Measurements from ENCODE around the gene PATL1. TPM values are rescaled to one million over a fixed set of nuclear protein-coding genes. Genes with fewer than 3 reads are reported as not detected.

PATL1 gene
- total and polyA plus RNA-seq, 2 of the 8 experiments (the other 6 are each of a cell fraction or from before 2014, with no cell fraction given) = 30.4 to 33.4 TPM

DNA sequence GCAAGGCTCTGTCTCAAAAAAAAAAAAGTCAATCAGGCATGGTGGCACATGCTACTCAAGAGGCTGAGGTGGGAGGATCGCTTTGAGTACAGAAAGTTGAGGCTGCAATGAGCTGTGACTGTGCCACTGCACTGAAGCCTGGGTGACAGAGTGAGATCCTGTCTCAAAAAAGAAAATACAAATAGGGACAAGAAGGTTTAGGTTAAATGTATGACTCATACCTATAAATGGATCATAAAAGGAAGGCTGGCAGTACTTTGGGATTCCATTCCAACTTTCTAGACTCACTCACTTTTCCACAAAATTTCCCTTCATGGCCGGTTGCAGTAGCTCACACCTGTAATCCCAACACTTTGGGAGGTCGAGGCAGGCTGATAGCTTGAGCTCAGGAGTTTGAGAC, 27.7 kb downstream of the PATL1 start:
- Histone ChIP-seq H3K9ac (replicated peaks in 1 of 4; ENCODE audit: extremely low read depth in 1 of 4, low read depth in 3 of 4, low read length in 3 of 4) (no peak overlapping the region), H3K27me3 (replicated peaks in 1 of 4; ENCODE audit: control insufficient read depth in 3 of 4, extremely low read depth in 1 of 4, insufficient read depth in 3 of 4, low read length in 3 of 4) (no peaks in the 10 kb centered on the region), H3K9me3 (ENCODE audit: insufficient read depth in 2 of 2, low read depth in 1 of 2, low read length in 1 of 2) (peaks cover 0 to 3% of the 10 kb centered on the region in 2 experiments; a peak in 1 of 4 replicates), H3K4me2 (ENCODE audit: insufficient read depth in 1 of 2, low read depth in 2 of 2, low read length in 2 of 2) (no peak overlapping the region), H2BK120ac (replicated peaks; ENCODE audit: low read depth, low read length) (no peak overlapping the region), H3K36me3 (ENCODE audit: control insufficient read depth in 2 of 4, insufficient read depth in 4 of 4, low read length in 3 of 4) (peaks cover 16 to 64% (median 55%) of the 10 kb centered on the region in 4 experiments), H4K91ac (replicated peaks; ENCODE audit: insufficient read length, low read length) (no peak overlapping the region), H2BK5ac (ENCODE audit: low read depth, low read length) (no peak overlapping the region), H3K14ac (ENCODE audit: insufficient read length) (no peak overlapping the region), H3K4ac (replicated peaks; ENCODE audit: insufficient read length, low read depth, low read length) (no peak overlapping the region), H2AK5ac (ENCODE audit: low read depth, low read length) (no peak overlapping the region), H2BK12ac (ENCODE audit: low read depth, low read length) (no peak overlapping the region), H4K20me1 (replicated peaks in 1 of 2; ENCODE audit: control insufficient read depth in 1 of 2, insufficient read depth in 2 of 2, low read length in 2 of 2) (peaks cover 0 to 2% of the 10 kb centered on the region in 2 experiments), H3K56ac (replicated peaks; ENCODE audit: insufficient read length, low read depth, low read length) (no peak overlapping the region), H3K18ac (ENCODE audit: extremely low read depth, low read length) (no peak overlapping the region), H2BK15ac (ENCODE audit: low read length) (no peak overlapping the region), H4K5ac (ENCODE audit: insufficient read length, low read depth, low read length) (no peak overlapping the region), H3K23me2 (ENCODE audit: low read depth, low read length) (no peaks in the 10 kb centered on the region), H3K79me2 (ENCODE audit: control insufficient read depth in 1 of 2, insufficient read depth in 2 of 2, low read length in 2 of 2) (no peaks in the 10 kb centered on the region), H3K27ac (ENCODE audit: low read depth, low read length) (no peak overlapping the region), H3K23ac (ENCODE audit: insufficient read length) (no peak overlapping the region), H4K8ac (ENCODE audit: extremely low read depth, insufficient read depth, low read length) (no peak overlapping the region; the same call in 1 of the 2 replicates), H3K79me1 (ENCODE audit: low read depth, low read length) (no peaks in the 10 kb centered on the region), H2AFZ (ENCODE audit: low read length) (no peak overlapping the region), H3K4me1 (replicated peaks in 1 of 4; ENCODE audit: control insufficient read depth in 3 of 4, insufficient read depth in 4 of 4, low read length in 3 of 4) (no peaks in the 10 kb centered on the region), H2BK20ac (ENCODE audit: low read length) (no peak overlapping the region), H3K4me3 (ENCODE audit: extremely low read depth in 1 of 4, insufficient read depth in 2 of 4, low read depth in 3 of 4, low read length in 4 of 4) (no peak overlapping the region)
- ChIA-PET CTCF (ENCODE audit: partially characterized antibody) (no interaction called here), POLR2A (ENCODE audit: partially characterized antibody) (interaction anchor here (1.4 kb wide), 1 partner anchor 15 kb away, joined by 4 read pairs; no protein-coding TSS in a partner anchor)
- DNase-seq (ENCODE audit: low read depth in 1 of 2, low spot score in 2 of 2) = no peak
- WGBS, 2 experiments (ENCODE audit: extremely low coverage in 1 of 2, insufficient coverage in 1 of 2, insufficient read length in 1 of 2, insufficient replicate concordance in 2 of 2, low coverage in 1 of 2, low lambda C conversion rate in 2 of 2, missing lambda C conversion rate in 1 of 2) = 86% methylated on average over 3 of the region's 3 CpGs; no CpG with 5 or more reads in 1 of the 2 experiments
- TF ChIP-seq KDM4A (IDR thresholded peaks at IDR 0.05; ENCODE audit: low read depth, low read length, severe bottlenecking) = no peak
- no peak for TF ChIP-seq CREB1 (IDR thresholded peaks at IDR 0.05)
- no peak for TF ChIP-seq SIN3A (conservative IDR thresholded peaks at IDR 0.05 in 1 of 2, IDR thresholded peaks at IDR 0.05 in 1 of 2; ENCODE audit: low read depth in 1 of 2, low read length in 2 of 2)
- TF ChIP-seq CTBP2 (IDR thresholded peaks at IDR 0.05; ENCODE audit: borderline replicate concordance, insufficient read depth, insufficient read length, low read length) = no peak
- TF ChIP-seq, protein P1, sequence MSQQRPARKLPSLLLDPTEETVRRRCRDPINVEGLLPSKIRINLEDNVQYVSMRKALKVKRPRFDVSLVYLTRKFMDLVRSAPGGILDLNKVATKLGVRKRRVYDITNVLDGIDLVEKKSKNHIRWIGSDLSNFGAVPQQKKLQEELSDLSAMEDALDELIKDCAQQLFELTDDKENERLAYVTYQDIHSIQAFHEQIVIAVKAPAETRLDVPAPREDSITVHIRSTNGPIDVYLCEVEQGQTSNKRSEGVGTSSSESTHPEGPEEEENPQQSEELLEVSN (IDR thresholded peaks at IDR 0.05) = no peak
- TF ChIP-seq SP1 (IDR thresholded peaks at IDR 0.05; ENCODE audit: low read depth, low read length) = no peak
- TF ChIP-seq, protein P2, sequence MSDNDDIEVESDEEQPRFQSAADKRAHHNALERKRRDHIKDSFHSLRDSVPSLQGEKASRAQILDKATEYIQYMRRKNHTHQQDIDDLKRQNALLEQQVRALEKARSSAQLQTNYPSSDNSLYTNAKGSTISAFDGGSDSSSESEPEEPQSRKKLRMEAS (IDR thresholded peaks at IDR 0.05) = no peak
- TF ChIP-seq RAD21 (IDR thresholded peaks at IDR 0.05 in 1 of 2, conservative IDR thresholded peaks at IDR 0.05 in 1 of 2; ENCODE audit: low read depth in 2 of 2, low read length in 2 of 2) = no peak
- no peak for TF ChIP-seq TCF12 (IDR thresholded peaks at IDR 0.05; ENCODE audit: low read depth, low read length)
- TF ChIP-seq EP300 (IDR thresholded peaks at IDR 0.05; ENCODE audit: borderline replicate concordance in 1 of 2, low read depth in 2 of 2, low read length in 2 of 2) = no peak
- no peak for TF ChIP-seq NANOG (IDR thresholded peaks at IDR 0.05; ENCODE audit: insufficient read depth, low read depth, low read length, poor library complexity, severe bottlenecking)
- TF ChIP-seq POLR2A (IDR thresholded peaks at IDR 0.05; ENCODE audit: control extremely low read depth in 1 of 2, low read depth in 2 of 2, low read length in 2 of 2) = no peak
- no peak for FAIRE-seq

Data from H1 (cell line).